HG03439 (cell line): ENCODE measurements around the gene ANKRD6.

Source experiments
- ATAC-seq: cut with Tn5 transposase; IDR thresholded peaks from one replicate; pipeline ENCODE4 v1.9.1; 2021; ENCODE audit warnings: mild to moderate bottlenecking, moderate library complexity; ENCODE audit not compliant: unreplicated experiment

Gene ANKRD6

DNA sequence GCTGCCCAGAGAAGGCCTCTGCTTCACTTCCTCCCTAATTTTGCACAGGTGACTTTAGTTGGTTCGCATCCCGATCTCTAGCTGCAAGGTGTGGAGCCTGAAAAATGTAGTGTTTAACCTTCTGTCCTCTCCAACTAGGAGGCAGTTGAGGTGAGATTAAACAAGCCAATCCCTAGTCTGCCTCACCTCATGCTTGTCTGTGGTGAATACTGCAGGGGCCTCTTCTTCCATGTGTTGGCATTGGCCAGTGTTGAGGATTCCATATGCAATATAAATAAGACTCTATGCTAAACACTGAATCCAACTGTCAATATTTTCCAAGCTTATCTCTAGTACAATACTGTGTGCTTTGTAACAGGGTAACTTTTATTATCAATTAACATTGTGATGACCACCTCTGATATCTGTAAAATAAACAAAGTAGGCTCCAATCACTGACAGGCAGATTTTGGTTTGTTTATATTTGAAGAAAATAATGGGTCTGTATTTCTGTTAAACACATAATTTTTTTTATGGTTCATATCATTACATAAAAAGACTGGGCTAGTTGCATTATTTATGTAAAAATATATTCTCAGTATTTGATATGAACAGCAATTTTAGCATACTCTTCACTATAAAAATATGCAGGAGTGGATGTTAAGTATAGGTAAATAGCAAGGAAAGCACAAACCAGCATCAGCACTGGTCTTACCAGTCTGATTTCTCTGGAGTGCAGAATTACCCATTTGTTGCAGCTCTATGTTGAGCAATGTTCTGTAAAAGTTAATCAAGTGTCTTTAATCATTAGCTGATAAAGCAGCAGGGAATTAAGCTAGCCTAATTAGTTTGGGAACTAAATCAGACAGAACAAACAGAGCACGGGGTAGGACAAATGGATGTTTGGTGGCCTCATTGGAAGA is 74.0 kb downstream of the ANKRD6 start:
- no peak for ATAC-seq

DNA sequence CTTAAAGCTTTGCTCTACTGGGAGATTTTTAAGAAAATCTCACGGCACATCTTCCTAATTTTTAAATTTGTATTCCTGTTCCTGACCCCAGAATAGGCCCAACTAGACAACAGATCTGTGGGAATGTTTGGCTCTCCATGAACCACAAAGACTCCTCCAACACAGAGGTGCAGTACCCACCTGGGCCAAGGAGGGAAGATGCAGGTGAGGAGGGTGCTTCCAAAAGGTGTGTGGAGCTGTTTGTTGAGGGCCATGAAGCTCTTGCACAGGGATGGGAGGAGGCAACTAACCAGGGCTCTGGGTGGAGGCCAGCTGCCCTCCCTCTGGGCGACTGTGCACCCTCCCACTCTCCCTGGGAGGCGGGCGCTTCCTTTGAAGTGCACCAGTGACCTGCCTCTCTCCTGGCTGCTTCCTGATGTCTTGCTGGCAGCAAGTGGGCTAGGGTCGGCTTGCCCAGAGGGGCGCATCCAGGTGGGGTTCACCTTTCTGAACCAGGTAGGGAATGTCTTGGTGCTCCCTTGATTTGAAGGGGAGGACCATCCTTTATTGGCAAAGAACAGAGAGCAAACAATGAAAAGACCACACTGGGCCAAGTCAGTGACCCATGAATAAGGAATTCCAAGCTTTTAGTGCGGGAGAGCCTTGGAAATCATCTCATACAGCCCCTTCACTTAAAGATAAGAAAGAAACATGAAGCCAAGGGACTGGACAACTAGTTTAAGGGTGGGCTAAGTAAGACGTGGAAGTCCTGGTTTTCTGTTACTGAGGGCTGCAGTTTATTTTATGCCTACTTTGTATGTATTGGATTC is 76.0 kb downstream of the ANKRD6 start:
- ATAC-seq = no peak

- ATAC-seq = no peak
Observed at GRCh38 chr6:89509777-89510281, 76.9 kb downstream of the ANKRD6 start.

GRCh38 chr6:89510393-89510792 is 77.4 kb downstream of the ANKRD6 start:
- no peak for ATAC-seq

DNA sequence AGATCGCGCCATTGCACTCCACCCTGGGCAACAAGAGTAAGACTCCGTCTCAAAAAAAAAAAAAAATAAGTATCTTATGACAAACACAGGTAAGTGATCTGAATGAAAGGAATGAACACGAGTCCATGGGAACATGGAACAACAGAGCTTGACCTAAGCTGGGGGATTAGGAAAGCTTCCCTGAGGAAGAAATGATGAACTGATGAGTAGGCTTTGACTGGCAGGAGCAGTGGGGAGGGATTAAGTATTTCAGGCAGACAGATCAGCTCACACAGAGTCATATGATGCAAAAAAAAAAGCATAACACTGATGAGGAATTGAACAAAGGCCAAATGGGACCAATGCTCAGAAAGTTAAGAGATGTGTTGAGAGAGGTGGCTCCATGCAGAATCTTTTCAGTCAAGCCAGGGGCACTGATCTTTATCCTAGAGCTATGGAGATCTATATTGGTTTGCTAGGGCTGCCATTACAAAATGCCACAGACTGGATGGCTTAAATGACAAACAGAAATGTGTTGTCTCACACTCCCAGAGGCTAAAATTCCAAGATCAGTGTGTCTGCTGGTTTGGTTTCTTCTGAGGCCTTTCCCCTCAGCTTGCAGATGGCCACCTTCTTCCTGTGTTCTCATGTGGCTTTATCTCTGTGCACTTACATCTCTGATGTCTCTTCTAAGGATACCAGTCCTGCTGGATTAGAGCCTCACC is 85.6 kb downstream of the ANKRD6 start:
- ATAC-seq = no peak

DNA sequence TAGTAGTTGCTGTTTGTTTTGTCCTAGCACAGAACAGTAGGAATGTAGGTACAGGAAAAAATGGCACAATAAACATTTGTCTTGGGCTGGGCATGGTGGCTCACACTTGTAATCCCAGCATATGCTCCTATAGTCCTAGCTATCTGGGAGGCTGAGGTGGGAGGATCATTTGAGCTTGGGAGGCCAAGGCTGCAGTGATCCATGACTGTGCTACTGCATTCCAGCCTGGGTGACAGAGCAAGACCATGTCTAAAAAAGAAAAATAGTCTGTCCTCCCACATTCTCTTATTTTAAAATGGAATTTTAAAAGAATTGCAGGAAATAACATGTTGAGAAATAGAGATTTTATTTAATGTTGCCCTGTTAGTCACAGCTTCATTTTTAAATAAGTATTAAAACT is 87.8 kb downstream of the ANKRD6 start:
- no peak for ATAC-seq

DNA sequence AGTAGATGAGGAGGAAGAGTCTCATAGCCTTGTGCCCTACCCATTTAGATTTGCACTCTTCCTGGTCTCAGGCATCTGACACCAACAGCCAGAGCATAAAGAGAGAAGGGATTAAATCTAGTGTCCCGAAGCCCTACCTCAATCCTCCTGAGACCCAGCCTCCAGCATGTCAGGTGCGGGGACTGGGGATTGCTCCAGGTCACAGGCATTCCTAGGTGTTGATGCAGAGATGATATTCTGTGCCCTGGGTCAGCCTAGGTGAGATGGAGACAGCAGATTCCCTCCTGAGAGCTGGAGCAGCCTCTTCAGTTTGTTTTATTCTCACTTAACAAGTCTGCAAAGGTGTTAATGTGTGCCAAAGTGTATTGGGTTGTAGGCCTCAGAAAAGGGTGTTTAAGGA is 89.8 kb downstream of the ANKRD6 start:
- ATAC-seq = no peak

DNA sequence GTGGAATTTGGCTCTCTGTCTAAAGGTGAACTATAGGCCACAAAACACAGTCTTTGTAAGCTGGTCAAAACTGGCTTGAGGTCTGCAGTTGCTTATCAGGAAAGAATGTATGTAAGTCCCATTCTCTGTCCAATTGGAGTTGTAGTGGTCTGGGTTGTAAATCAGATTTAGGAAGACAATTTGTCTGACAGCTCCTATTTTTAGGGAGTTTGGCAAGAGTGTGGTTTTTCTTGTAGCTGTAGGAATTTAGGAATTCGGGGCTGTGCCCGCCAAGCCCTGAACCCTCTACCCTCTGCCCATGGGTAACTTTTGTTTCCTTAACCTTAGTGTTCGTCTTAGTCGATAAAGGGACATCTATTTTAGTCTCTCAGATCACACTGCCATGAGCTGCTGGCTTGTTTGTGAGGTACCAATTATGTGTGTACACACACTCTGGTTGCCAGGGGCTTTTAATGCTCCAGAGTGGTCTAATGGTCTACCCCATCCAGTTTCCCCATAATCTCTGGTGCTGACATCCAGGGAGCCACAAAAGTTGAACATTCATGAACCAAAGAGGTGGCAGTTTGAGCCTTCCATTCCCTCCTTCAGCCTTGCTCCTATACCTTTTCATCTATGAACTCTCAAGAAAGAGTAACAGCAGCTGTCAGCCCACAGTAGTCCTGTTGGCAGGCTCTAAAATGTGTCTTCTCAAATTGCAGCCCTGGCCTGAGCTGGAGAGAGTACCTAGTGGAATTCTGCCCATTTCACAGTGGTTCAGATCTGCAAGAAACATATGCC is 93.0 kb downstream of the ANKRD6 start:
- no peak for ATAC-seq

- no peak for ATAC-seq
Observed at GRCh38 chr6:89526563-89526869, 93.6 kb downstream of the ANKRD6 start.

DNA sequence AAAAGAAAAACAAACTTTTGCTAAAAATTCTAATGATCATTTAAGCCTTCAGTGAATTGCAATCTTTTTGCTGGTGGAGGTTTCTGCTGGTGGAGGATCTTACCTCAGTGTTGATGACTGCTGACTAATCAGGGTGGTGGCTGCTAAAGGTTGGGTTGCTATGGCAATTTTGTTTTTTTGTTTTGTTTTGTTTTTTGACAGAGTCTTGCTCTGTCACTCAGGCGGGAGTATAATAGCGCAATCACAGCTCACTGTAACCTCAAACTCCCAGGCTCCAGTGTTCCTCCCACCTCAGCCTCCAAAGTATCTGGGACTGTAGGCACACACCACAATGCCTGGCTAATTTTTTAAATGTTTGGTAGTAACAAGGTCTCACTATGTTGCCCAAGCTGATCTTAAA is 94.7 kb downstream of the ANKRD6 start:
- ATAC-seq = no peak

- no peak for ATAC-seq
Observed at GRCh38 chr6:89528866-89529265, 95.9 kb downstream of the ANKRD6 start.

DNA sequence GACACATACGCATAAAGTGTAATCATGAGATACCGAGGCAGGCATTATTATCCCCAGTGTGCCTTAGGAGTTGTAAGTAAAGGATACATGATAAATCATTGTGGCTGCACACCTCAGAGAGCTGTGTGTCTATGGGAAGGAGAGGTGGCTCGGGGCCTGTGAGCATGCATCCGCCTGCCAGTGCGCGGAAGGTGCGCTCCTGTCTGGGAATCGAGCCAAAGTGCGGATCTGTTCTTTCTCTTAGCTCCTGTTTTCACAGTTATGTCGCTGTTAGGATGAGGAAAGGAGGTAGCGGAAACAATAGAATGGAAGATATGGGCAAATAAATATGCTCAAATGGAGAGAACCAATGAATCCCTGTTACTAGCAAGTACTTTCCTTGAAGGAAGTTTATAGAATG is 98.0 kb downstream of the ANKRD6 start:
- no peak for ATAC-seq

GRCh38 chr6:89536231-89536630 is 103.3 kb downstream of the ANKRD6 start:
- no peak for ATAC-seq

- no peak for ATAC-seq
Observed at GRCh38 chr6:89539779-89540178, 106.8 kb downstream of the ANKRD6 start.

- no peak for ATAC-seq
Observed at GRCh38 chr6:89542081-89542857, 109.3 kb downstream of the ANKRD6 start.

- no peak for ATAC-seq
Observed at GRCh38 chr6:89542866-89543265, 109.9 kb downstream of the ANKRD6 start.

DNA sequence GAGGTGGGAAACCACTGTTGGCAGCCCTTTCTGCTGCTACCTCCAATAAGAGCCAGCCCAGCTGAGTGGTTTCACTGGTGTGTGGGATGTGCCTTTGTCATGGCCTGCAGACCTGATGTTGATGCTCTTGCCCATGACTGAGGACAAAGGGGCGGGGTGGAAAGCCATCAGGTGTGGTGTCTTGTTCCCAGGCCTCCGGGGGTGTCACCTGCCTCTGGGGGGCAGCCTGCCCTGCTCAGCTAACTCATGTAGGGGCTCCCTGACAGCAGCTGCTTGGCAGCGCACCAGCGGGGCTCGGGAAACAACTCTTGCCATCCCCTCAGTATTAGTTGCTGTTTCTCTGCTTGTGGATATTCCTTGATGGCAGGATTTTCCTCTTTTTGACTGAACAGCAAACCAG is 114.3 kb downstream of the ANKRD6 start:
- no peak for ATAC-seq

- ATAC-seq = no peak
Observed at GRCh38 chr6:89553431-89553830, 120.5 kb downstream of the ANKRD6 start.

DNA sequence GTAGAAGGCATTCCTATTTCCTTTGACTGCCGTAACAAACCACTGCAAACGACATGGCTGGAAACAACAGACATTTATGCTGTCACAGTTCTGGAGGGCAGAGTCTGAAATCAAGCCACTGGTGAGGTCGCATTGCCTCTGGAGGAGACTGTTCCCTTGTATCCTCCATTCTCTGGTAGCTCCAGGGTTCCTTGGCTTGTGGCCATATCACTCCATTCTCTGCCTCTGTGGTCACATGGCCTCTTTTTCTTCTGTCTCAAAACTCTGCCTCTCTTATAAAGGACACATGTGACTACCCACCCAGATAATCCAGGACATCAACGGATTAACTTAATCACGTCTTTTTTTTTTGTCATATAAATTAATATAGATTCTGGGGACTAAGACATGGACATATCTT is 121.2 kb downstream of the ANKRD6 start:
- ATAC-seq = no peak

GRCh38 chr6:89555031-89555430 is 122.1 kb downstream of the ANKRD6 start:
- ATAC-seq = no peak
